H1 (cell line): Measurements from ENCODE around the gene CACNG1. TPM values are rescaled to one million over a fixed set of nuclear protein-coding genes. Genes with fewer than 3 reads are reported as not detected.

Source experiments
- NRF1 ChIP-seq: IDR thresholded peaks from 2 replicates; pipeline ENCODE4 v1.6.1; 2011; ENCODE audit warnings: mild to moderate bottlenecking, low read depth, low read length, improper control_type of control experiment
- polyA plus RNA-seq, 7 experiments: library from polyadenylated mRNA; depleted of rRNA in 3 of 7; stranded (reverse) in 5 of 7; unstranded in 2 of 7; fragments of >200 nt in 5 of 7; fragments of 200-250 nt in 2 of 7; gene quantifications; 1 replicate in 5 of 7; 2 replicates in 1 of 7; 4 replicates in 1 of 7; pipeline versions ENCODE4 v1.2.1 to v1.2.3, GENCODE V29; 2011 to 2013; ENCODE audit warnings: missing spikeins in 2 of 7, mixed read lengths in 2 of 7
- total RNA-seq: library from RNA; stranded (reverse); fragmentation: NEBNext Ultra II Directional; extraction: Animal tissue kit (Norgen Biotek cat#: 25700); gene quantifications from 2 replicates; pipeline ENCODE4 v1.2.1, GENCODE V29; 2021

The CACNG1 gene
- total and polyA plus RNA-seq, 2 of the 8 experiments (the other 6 are each of a cell fraction or from before 2014, with no cell fraction given): not detected

- TF ChIP-seq NRF1: no peak
Observed at GRCh38 chr17:67047382-67047781, 3.0 kb downstream of the CACNG1 start (continued).
